Left ventricle myocardium inferior (tissue), 1 donor: ENCODE measurements around the gene EGR2. TPM values are rescaled to one million over a fixed set of nuclear protein-coding genes. Genes with fewer than 3 reads are reported as not detected.

Source experiments
- DNase-seq: peaks from one replicate; pipeline ENCODE4 v3.0.0-alpha.2; 2020
- H3K27ac ChIP-seq: fragments of 200-600 bp; replicated peaks from 2 replicates; pipeline ENCODE4 v1.8.0; 2021
- H3K27me3 ChIP-seq: fragments of 200-600 bp; 2 replicates; pipeline ENCODE4 v1.8.0; 2021; ENCODE audit warnings: low read depth
- H3K36me3 ChIP-seq: fragments of 200-600 bp; 2 replicates; pipeline ENCODE4 v1.8.0; 2021
- H3K4me1 ChIP-seq: fragments of 200-600 bp; 2 replicates; pipeline ENCODE4 v1.8.0; 2021
- H3K4me3 ChIP-seq: fragments of 200-600 bp; 2 replicates; pipeline ENCODE4 v1.8.0; 2021; ENCODE audit warnings: mild to moderate bottlenecking, moderate library complexity
- H3K9me3 ChIP-seq: fragments of 200-600 bp; replicated peaks from 2 replicates; pipeline ENCODE4 v1.8.0; 2021
- intact Hi-C: fragments of 100-400 bp; cut with micrococcal nuclease; formaldehyde crosslinking; loops from one replicate; pipeline ENCODE4 v1.11.0; 2022
- total RNA-seq: library from RNA; stranded (reverse); fragmentation: NEBNext Ultra II Directional; extraction: Animal tissue kit (Norgen Biotek cat#: 25700); gene quantifications from one replicate; pipeline ENCODE4 v1.2.1, GENCODE V29; 2021
- TF ChIP-seq, protein P1 (sequence below): fragments of 200-600 bp; IDR thresholded peaks from 2 replicates; pipeline ENCODE4 v1.8.0; 2021; ENCODE audit warnings: antibody characterized with exemption, mild to moderate bottlenecking, borderline replicate concordance
- donor health status: DM: no; HTN: yes; CAD: no; lungs with severe emphysema.

The EGR2 gene
- total RNA-seq, 1 donor from 2014 or later, result 0.52 TPM

DNA sequence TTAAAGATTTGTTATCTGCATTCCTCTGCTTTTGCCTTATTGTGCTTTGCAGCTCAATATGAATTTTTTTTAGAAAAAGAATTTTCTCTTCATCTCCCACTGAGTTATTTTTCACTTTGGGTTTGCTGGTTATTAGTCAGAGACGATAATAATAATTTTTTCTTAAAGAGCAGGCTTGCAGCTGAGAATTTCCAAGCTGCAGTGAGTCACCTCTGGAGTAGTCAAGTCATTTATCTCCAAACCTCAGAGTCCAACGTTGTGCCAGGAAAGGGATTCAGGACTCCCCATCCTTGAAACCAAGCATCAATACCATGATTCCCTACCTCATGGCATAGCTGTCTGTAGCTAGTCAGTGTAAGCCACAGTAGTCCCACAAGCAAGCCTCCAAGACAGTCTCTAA lies 15.2 kb upstream of the EGR2 start:
- no peak for DNase-seq
- no peaks in the 10 kb centered on the region for H3K36me3 ChIP-seq
- intact Hi-C loops, result no loop called here

DNA sequence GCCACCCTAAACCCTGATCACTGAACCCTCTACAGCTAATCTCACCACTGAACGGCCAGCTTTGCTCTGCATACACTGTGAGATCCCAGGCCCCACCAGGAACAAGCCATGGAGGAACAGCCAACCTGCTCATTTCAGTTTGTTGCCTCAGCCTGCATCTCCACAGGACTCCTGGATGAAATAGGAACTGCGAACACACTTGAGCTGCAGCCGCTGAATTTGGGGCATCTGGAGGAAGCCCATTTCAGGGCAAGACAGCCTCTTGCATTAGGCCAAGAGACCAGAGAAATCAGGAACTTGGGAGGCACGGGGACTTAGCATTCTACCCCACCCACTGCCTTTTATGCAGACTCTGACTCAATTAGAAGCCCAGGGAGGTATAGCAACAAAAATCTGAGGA lies 14.5 kb upstream of the EGR2 start:
- Histone ChIP-seq H3K27me3 (peaks cover 8% of the 10 kb centered on the region), H3K27ac (no peak overlapping the region)
- TF ChIP-seq, protein P1, sequence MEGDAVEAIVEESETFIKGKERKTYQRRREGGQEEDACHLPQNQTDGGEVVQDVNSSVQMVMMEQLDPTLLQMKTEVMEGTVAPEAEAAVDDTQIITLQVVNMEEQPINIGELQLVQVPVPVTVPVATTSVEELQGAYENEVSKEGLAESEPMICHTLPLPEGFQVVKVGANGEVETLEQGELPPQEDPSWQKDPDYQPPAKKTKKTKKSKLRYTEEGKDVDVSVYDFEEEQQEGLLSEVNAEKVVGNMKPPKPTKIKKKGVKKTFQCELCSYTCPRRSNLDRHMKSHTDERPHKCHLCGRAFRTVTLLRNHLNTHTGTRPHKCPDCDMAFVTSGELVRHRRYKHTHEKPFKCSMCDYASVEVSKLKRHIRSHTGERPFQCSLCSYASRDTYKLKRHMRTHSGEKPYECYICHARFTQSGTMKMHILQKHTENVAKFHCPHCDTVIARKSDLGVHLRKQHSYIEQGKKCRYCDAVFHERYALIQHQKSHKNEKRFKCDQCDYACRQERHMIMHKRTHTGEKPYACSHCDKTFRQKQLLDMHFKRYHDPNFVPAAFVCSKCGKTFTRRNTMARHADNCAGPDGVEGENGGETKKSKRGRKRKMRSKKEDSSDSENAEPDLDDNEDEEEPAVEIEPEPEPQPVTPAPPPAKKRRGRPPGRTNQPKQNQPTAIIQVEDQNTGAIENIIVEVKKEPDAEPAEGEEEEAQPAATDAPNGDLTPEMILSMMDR, result no peak

More for the DNA sequence above, 15.2 kb upstream of the EGR2 start:
- peaks cover 5% of the 10 kb centered on the region for H3K9me3 ChIP-seq
- TF ChIP-seq, protein P1, result no peak
- no peak overlapping the region for H3K27ac ChIP-seq
- no peak overlapping the region for H3K4me3 ChIP-seq
- H3K27me3 ChIP-seq, result peaks cover 8% of the 10 kb centered on the region
- H3K4me1 ChIP-seq, result no peaks in the 10 kb centered on the region

DNA sequence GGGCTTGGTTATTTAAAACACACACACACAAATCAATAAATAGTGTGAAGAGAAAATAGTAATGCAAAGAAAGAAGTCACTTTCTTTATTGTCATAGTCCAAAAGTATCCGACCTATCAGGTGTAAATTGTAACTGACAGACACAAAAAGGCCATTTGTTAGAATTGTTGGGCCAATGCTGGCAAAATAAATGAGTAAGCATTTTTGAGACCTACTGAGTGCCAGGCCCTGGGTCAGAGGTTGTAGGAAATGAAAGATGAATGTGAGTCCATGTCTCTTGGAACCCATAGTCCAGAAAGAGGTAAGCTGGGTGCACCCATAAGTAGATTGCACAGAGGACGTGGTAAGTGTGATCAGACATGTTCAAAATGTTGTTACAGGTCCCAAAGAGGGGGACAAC lies 13.5 kb upstream of the EGR2 start:
- TF ChIP-seq, protein P1, result no peak
- H3K27ac ChIP-seq, result no peak overlapping the region
- DNase-seq, result no peak
- intact Hi-C loops, result loop anchor here (10.0 kb wide), 1 partner anchor 235 kb away; no protein-coding TSS in a partner anchor
- H3K27me3 ChIP-seq, result peaks cover 4% of the 10 kb centered on the region
- no peaks in the 10 kb centered on the region for H3K4me1 ChIP-seq
- peaks cover 5% of the 10 kb centered on the region for H3K9me3 ChIP-seq
- no peaks in the 10 kb centered on the region for H3K36me3 ChIP-seq
- no peak overlapping the region for H3K4me3 ChIP-seq

More for the DNA sequence above, 14.5 kb upstream of the EGR2 start:
- H3K4me3 ChIP-seq, result no peak overlapping the region
- intact Hi-C loops, result no loop called here
- no peaks in the 10 kb centered on the region for H3K4me1 ChIP-seq
- H3K9me3 ChIP-seq, result peaks cover 5% of the 10 kb centered on the region
- DNase-seq, result no peak
- H3K36me3 ChIP-seq, result no peaks in the 10 kb centered on the region

DNA sequence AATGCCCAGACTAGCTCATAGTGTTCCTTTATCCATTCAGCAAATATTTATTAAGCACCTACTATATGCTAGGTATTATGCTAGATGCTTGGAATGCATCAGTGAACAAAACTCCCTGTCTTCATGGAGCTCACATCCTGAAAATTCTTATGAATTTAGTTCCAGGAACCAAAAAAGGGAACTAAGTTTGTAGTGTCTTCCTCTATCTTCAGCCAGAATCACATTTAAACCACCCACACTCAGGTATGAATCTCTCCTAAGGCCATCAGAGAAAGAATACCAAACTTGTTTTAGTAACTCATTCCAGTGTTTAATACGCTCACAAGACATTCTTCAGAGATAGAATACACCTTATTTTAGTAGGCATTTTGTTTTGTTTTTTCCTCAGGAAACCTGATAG lies 10.1 kb upstream of the EGR2 start:
- H3K9me3 ChIP-seq, result no peaks in the 10 kb centered on the region
- no peaks in the 10 kb centered on the region for H3K36me3 ChIP-seq
- intact Hi-C loops, result loop anchor here (10.0 kb wide), 1 partner anchor 231 kb away; no protein-coding TSS in a partner anchor
- peaks cover 24% of the 10 kb centered on the region for H3K27me3 ChIP-seq
- H3K4me3 ChIP-seq, result no peak overlapping the region
- no peak overlapping the region for H3K27ac ChIP-seq
- no peak for DNase-seq
- TF ChIP-seq, protein P1, result no peak
- no peaks in the 10 kb centered on the region for H3K4me1 ChIP-seq

DNA sequence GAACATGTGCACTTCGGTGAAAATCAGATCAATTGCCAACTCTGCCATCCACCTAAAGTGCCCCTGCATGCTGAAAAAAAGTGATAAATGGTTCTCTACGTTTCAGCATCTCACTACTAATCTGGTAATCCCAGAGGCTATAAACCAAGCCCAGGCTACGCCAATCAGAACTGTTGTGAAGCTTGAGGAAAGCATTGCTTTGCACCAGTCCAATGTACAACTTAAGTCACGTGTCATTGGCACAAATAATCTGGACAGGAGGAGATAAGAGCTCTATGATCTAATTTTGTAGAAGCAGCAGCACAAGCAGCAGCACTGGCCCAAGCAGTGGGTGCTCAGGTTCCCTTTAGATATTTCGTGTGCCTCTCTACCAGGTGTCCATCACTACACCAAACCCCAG lies 4.4 kb upstream of the EGR2 start:
- TF ChIP-seq, protein P1, result no peak
- intact Hi-C loops, result loop anchor here (10.0 kb wide), 1 partner anchor 226 kb away; no protein-coding TSS in a partner anchor
- Histone ChIP-seq H3K9me3 (no peaks in the 10 kb centered on the region), H3K36me3 (no peaks in the 10 kb centered on the region), H3K27me3 (peaks cover 60% of the 10 kb centered on the region), H3K27ac (no peak overlapping the region), H3K4me1 (peaks cover 38% of the 10 kb centered on the region), H3K4me3 (no peak overlapping the region)
- DNase-seq, result no peak
